Inferior parietal cortex (tissue), 1 donor: Measurements from ENCODE around the gene PAK2.
A peak's percentile ranks its signal among the peaks of the same experiment; 100 is the strongest.
"Not testable (repeated sequence)": the region's sequence is repeated elsewhere in the genome, so short reads cannot be mapped to it uniquely, and the experiment has no call there.

Source experiments
- DNase-seq: peaks from one replicate; pipeline ENCODE4 v3.0.0-alpha.2; 2016; ENCODE audit errors: extremely low spot score

The PAK2 gene

GRCh38 chr3:196782511-196782910 is 42.9 kb downstream of the PAK2 start:
- no peak for DNase-seq

GRCh38 chr3:196788528-196788927 is 48.9 kb downstream of the PAK2 start:
- DNase-seq = no peak

DNA sequence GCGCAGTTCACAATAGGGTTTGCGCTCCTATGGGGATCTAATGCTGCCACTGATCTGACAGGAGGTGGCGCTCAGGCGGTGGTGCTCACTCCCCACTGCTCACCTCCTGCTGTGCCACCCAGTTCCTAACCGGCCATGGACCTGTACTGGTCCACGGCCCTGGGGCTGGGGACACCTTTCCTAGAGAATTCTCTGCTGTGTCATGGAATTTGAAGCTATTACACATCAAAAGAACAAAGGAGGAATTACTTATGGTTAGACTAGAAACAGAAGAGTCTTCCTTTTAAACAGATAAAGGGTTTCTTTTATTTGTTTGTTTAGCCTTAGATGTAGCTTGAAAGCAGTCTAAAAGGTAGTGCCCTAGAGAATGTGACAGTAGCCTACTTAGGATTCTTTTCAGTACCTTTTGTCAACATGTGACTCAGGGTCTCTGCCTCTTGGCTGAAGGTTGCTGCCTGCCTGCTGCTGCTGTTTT is 50.3 kb downstream of the PAK2 start:
- DNase-seq = no peak

GRCh38 chr3:196790636-196791035 is 51.0 kb downstream of the PAK2 start:
- no peak for DNase-seq

DNA sequence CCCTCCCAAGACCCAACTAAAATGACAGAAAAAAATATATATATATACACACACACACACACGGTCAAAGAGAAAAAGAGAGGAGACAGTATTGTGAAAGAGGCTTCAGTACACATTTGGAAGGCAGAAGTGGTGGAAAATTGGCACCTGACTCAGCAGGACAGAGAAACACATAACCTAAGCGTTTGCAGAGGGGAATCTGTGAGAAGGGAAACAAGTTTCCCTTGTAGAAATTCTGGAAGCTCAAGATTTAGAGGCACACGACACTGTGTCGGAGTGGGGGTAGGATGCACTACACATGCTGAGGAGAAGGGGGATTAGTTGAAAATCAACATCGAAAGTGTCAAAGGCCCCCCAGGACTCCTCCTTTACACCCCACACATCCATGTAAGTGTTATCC is 53.1 kb downstream of the PAK2 start:
- DNase-seq = no peak

DNA sequence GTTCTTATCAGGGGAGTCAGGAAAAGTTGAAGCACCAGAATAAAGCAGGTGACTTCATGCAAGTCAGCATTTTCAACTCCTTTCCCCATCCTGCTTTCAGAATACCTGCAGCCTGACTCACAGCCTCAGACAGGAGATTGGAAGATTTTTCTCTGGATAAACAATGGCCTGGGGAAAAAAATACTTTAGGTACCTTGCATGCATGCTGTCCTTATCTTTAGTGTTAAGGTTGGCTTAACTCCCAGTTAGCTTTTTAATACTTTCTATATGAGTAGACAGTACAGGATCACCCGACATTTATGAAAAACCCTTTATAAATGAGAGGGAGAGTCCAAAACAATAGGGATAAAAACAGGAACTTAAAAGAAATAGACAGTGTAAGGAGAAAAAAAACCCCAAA is 53.6 kb downstream of the PAK2 start:
- no peak for DNase-seq

GRCh38 chr3:196794467-196794866 is 54.8 kb downstream of the PAK2 start:
- no peak for DNase-seq

- no peak for DNase-seq
Observed at GRCh38 chr3:196796317-196796716, 56.7 kb downstream of the PAK2 start.

DNA sequence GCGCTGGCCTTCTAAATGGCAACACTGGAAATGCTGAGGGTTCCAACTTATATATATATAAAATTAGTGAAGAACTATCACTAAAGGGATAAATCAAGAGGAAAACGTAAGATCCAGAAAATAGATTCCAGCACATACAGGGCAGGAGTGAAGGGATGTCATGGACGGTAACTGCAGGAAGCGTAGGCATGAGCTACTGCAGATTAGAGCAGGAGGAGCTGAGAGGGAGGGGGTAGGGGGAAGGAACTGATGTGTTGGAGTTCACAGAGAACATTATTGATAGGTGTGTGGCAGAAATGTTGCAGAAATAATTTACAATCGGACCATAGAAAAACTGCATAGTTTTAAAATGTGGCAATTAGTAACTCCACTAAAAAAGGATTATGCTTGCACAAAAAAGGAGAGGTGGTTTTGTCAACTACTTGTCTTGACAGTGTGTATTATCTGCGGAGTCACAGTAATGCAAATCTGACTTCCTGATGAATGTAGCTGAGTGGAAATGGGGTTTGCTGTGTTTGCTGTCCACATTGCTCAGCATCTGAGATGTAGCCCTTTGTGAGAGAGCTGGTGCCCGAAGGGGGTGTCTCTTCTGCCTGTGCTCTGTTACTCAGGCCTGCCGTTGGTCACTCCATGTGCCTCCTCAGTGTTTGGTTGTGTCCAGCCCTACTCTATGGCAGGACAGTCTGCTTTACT is 61.2 kb downstream of the PAK2 start:
- no peak for DNase-seq

DNA sequence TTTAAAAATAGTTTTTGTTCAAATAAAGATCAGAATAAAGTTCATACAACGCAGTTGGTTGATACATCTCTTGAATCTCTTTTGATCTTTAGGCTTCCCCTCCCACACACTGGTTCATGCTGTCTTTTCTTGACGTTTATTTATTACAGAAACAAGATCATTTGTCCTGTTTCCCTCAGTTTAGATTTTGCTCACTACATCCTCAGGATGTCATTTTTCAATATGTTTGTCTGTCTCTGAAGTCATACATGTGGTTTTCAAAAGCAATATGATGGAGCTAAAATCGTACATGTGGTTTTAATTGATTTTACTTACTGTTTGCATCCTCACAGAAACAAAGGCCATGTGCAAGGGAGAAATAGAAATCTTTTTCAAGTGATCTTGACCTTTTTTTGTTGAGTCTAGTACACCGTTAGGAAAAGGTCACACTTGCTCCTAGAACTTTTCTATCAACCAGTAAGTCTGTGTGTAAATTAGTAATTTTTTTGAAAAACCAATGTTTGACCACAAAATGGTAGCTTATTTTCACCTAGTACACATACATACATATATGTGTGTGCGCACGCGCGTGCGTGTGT is 64.3 kb downstream of the PAK2 start:
- no peak for DNase-seq

DNA sequence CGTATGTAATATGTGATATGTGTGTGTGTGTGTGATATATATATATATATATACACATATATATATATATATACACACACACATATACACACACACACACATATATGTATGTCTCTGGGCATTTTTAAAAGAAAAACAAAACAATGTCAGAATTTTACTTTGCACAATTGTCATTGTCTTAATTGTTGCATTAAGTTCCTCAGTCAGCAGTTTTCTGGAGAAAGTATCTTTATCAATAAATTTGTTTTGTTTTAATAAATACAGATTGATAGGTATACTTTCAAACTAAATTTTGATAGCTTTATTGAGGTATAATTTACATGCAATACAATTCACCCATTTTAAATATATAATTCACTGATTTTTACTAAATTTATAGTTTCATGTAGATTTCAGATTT is 65.1 kb downstream of the PAK2 start:
- DNase-seq = no peak

DNA sequence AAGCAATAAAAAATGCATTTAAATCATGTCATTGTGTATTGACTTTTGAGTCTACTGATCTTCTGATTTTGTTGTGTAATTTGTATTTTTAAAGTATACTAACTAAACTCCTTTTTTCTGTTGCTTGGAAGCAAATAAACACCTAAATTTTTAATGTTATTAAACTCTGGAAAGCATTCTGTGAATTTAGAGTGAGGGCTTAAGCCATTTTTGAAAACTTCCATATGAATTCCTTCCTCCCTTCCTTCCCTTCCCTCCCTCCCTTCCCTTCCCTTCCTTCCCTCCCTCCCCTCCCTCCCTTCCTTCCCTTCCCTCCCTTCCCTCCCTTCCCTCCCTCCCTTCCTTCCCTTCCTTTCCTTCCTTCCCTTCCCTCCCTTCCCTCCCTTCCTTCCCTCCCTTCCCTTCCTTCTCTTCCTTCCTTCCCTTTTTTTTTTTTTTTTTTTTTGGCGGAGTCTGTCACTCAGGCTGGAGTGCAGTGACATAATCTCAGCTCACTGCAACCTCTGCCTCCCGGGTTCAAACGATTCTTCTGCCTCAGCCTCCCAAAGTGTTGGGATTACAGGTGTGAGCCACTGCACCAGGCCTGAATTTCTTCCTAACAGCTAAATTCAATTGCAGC is 71.4 kb downstream of the PAK2 start:
- no peak for DNase-seq

DNA sequence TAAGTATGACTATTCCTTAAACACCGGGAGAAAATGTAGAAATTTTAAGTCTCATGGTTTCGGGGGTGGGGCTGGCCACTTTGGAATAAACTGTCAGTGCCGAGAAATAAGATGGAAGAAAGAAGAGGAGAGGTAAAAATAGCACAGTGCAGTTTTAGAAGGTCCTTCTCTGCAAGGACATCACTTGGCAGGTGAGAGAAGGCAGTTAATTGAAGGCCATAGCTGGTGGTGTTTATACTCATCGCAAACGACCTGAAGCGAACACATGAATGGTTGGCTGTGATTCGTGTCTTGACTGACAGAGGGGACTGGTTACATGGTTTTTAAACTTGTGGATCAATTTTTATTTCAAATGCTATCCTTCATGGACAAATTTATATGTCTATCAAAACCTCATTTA is 73.2 kb downstream of the PAK2 start:
- DNase-seq = no peak

DNA sequence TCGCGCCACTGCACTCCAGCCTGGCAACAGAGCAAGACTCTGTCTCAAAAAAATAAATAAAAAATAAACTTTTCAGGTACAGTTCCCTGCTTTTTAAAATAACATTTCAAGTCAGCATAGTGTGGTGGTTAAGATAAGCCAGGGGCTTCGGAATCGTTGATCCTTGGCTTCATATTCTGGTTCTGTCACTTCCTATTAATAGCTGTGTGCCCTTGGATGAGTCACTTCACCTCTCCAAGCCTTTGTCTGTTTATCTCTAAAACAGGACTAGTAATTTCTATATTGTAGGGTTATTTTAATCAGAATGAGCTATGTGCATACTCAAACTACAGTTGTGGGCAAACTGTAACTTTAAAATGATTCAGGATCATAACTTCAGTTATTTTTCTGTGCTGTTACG is 74.2 kb downstream of the PAK2 start:
- no peak for DNase-seq

- no peak for DNase-seq
Observed at GRCh38 chr3:196821806-196822355, 82.2 kb downstream of the PAK2 start.

GRCh38 chr3:196829651-196830050 is 90.0 kb downstream of the PAK2 start:
- DNase-seq = not testable (repeated sequence)

GRCh38 chr3:196835086-196835485 is 95.4 kb downstream of the PAK2 start:
- DNase-seq = no peak

- DNase-seq = not testable (repeated sequence)
Observed at GRCh38 chr3:196836626-196837025, 97.0 kb downstream of the PAK2 start.

DNA sequence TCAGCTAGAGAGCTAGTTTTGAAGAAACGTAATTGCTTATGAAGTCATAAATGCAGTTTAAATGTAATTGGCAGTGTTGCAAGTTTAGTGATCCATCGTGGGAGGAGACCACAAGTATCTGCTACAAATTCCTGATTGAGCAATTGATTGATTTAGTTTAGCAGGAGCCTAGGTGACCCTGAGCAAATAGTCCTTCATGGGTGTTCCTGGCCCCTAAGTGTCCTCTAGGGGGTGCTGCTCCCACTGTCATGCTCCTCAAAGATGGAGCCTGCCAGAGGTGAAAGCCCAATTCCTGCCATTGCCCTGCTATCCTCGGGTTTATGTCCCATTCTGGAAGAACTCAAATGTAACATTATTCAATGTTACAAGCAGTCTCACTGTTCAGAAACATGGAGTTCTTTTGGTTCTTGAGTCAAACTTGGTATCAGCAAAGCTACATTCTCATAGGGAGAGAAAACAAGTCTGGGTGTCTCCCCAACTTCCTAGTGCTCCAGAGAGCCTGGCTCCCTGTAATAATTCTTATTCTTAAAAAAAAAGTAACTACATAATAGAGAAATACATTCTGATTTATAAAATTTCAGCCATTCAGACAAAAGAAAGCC is 98.3 kb downstream of the PAK2 start:
- peak; percentile 39 for DNase-seq

DNA sequence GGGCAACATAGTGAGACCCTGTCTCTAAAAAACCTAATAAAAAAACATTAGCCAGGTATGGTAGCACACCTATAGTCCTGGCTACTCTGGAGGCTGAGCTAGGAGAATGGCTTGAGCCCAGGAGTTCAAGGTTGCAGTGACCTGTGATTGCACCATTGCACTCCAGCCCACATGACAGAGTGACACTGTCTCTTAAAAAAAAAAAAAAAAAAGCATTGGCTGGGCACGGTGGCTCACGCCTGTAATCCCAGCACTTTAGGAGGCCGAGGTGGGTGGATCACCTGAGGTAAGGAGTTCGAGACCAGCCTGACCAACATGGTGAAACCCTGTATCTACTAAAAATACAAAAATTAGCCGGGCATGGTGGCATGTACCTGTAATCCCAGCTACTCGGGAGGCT is 99.7 kb downstream of the PAK2 start:
- DNase-seq = not testable (repeated sequence)

- peak; percentile 33 for DNase-seq
Observed at GRCh38 chr3:196842567-196843434, 103.1 kb downstream of the PAK2 start.
